SK-N-SH (cell line): ENCODE measurements around the gene CATSPER3.

ENCODE experiments used
- CTCF ChIP-seq: fragments of 200-600 bp; sonication (generic); IDR thresholded peaks from 2 replicates; pipeline ENCODE4 v1.6.1; 2017; ENCODE audit warnings: antibody characterized with exemption, mild to moderate bottlenecking, moderate library complexity
- EZH2phosphoT487 ChIP-seq: fragments of 200-600 bp; sonication (generic); IDR thresholded peaks from 2 replicates; pipeline ENCODE4 v1.6.1; 2017; ENCODE audit warnings: low read depth, mixed run types, mild to moderate bottlenecking, antibody characterized with exemption, moderate library complexity, borderline replicate concordance
- FOXM1 ChIP-seq: IDR thresholded peaks from 2 replicates; pipeline ENCODE4 v1.4.0; 2012; ENCODE audit warnings: low read depth, mild to moderate bottlenecking
- GABPA ChIP-seq: IDR thresholded peaks from 2 replicates; pipeline ENCODE4 v1.4.0; 2012; ENCODE audit warnings: low read depth, mild to moderate bottlenecking
- MEF2A ChIP-seq: IDR thresholded peaks from 2 replicates; pipeline ENCODE4 v1.4.0; 2012; ENCODE audit warnings: low read depth, borderline replicate concordance
- SIN3A ChIP-seq: IDR thresholded peaks from 2 replicates; pipeline ENCODE4 v1.6.1; 2012; ENCODE audit warnings: low read depth, mild to moderate bottlenecking, low read length, moderate library complexity, borderline replicate concordance
- TAF1 ChIP-seq: IDR thresholded peaks from 2 replicates; pipeline ENCODE4 v1.6.1; 2012; ENCODE audit warnings: low read depth, mild to moderate bottlenecking, low read length, moderate library complexity, borderline replicate concordance
- YY1 ChIP-seq: IDR thresholded peaks from 2 replicates; pipeline ENCODE4 v1.4.0; 2012; ENCODE audit warnings: low read depth, mild to moderate bottlenecking
- TF ChIP-seq, protein P1 (sequence below): fragments of 150-350 bp; IDR thresholded peaks from 2 replicates; pipeline ENCODE4 v1.6.1; 2017; ENCODE audit warnings: antibody characterized with exemption, low read length, low read depth, borderline replicate concordance

GRCh38 chr5:135048930-135049329 is 81.2 kb downstream of the CATSPER3 start:
- TF ChIP-seq CTCF (no peak), FOXM1 (no peak), SIN3A (no peak), GABPA (no peak), TAF1 (no peak), YY1 (no peak), EZH2phosphoT487 (no peak), MEF2A (no peak)
- TF ChIP-seq, protein P1, sequence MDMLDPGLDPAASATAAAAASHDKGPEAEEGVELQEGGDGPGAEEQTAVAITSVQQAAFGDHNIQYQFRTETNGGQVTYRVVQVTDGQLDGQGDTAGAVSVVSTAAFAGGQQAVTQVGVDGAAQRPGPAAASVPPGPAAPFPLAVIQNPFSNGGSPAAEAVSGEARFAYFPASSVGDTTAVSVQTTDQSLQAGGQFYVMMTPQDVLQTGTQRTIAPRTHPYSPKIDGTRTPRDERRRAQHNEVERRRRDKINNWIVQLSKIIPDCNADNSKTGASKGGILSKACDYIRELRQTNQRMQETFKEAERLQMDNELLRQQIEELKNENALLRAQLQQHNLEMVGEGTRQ: no peak
